ENCODE measurements around the gene NAT14. TPM values are rescaled to one million over a fixed set of nuclear protein-coding genes. Genes with fewer than 3 reads are reported as not detected.

Gene NAT14
- total RNA-seq, 1 experiment from 2014 or later: 87.7 TPM

- H3K9me3 Mint-ChIP-seq: peaks cover 19% of the 10 kb centered on the region
- ChIA-PET CTCF (interaction anchor here (1.6 kb wide), 1 partner anchor 35 kb away, joined by 8 read pairs; no protein-coding TSS in a partner anchor), POLR2A (no interaction called here)
- TF ChIP-seq ZNF121 (CRISPR knock-in tag; IDR thresholded peaks at IDR 0.05) (peak; percentile 62; the same call in 1 of the 2 replicates), EMX1 (CRISPR knock-in tag; IDR thresholded peaks at IDR 0.05) (no peak)
- H3K4me1 Mint-ChIP-seq: no peaks in the 10 kb centered on the region
- peaks cover 7% of the 10 kb centered on the region for H3K36me3 Mint-ChIP-seq
- peaks cover 88% of the 10 kb centered on the region for H3K27me3 Mint-ChIP-seq (ENCODE audit: low read depth)
- ATAC-seq (no peak), DNase-seq (ENCODE audit: low spot score) (no peak)
- H3K27ac Mint-ChIP-seq: no peak overlapping the region
- H3K4me3 Mint-ChIP-seq: no peak overlapping the region
Observed at GRCh38 chr19:55502197-55502952, 17.4 kb downstream of the NAT14 start.

DNA sequence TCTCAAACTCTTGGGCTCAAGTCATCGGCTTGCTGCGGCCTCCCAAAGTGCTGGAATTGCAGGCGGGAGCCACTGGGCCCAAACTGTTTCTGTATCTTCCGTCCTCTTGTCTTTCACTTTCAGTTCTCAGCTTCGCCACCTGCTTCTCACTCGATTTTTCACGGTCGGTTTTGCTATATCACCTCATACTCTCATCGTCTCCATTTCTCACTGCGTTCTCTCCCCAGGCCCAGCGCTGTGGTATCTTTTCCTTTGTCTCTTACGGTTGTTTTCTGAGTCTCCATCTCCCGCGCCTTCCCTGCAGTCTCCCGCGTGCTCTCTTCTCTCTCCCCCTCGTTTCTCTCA lies 18.1 kb downstream of the NAT14 start:
- H3K27me3 Mint-ChIP-seq (ENCODE audit: low read depth): peaks cover 88% of the 10 kb centered on the region
- CTCF ChIA-PET: interaction anchor here (0.7 to 2.9 kb wide), 20 partner anchors 15 to 362 kb away, joined by 3 to 96 read pairs (median 10); partner anchors contain the start of genes DNAAF3, FIZ1, ISOC2 and NAT14
- DNase-seq (ENCODE audit: low spot score): no peak
- H3K36me3 Mint-ChIP-seq: peaks cover 7% of the 10 kb centered on the region
- H3K9me3 Mint-ChIP-seq: peaks cover 19% of the 10 kb centered on the region
- ATAC-seq: no peak
- no peaks in the 10 kb centered on the region for H3K4me1 Mint-ChIP-seq
- H3K4me3 Mint-ChIP-seq: no peak overlapping the region
- POLR2A ChIA-PET: no interaction called here
- no peak overlapping the region for H3K27ac Mint-ChIP-seq
- TF ChIP-seq ZMAT4 (CRISPR knock-in tag; IDR thresholded peaks at IDR 0.05): no peak
- TF ChIP-seq ZNF219 (CRISPR knock-in tag; IDR thresholded peaks at IDR 0.05; ENCODE audit: borderline replicate concordance): no peak
- TF ChIP-seq ARID4B (CRISPR knock-in tag; IDR thresholded peaks at IDR 0.05; ENCODE audit: borderline replicate concordance): no peak
- TF ChIP-seq JAZF1 (CRISPR knock-in tag; IDR thresholded peaks at IDR 0.05): no peak
- no peak for TF ChIP-seq NR3C1 (CRISPR knock-in tag; conservative IDR thresholded peaks at IDR 0.05; ENCODE audit: low read depth)
- TF ChIP-seq IRF2 (CRISPR knock-in tag; IDR thresholded peaks at IDR 0.05; ENCODE audit: borderline replicate concordance, low read depth): no peak
- TF ChIP-seq, protein P1, sequence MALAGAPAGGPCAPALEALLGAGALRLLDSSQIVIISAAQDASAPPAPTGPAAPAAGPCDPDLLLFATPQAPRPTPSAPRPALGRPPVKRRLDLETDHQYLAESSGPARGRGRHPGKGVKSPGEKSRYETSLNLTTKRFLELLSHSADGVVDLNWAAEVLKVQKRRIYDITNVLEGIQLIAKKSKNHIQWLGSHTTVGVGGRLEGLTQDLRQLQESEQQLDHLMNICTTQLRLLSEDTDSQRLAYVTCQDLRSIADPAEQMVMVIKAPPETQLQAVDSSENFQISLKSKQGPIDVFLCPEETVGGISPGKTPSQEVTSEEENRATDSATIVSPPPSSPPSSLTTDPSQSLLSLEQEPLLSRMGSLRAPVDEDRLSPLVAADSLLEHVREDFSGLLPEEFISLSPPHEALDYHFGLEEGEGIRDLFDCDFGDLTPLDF (CRISPR knock-in tag; IDR thresholded peaks at IDR 0.05): no peak
- TF ChIP-seq, protein P2, sequence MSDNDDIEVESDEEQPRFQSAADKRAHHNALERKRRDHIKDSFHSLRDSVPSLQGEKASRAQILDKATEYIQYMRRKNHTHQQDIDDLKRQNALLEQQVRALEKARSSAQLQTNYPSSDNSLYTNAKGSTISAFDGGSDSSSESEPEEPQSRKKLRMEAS (CRISPR knock-in tag; IDR thresholded peaks at IDR 0.05): no peak
- no peak for TF ChIP-seq CTCF (IDR thresholded peaks at IDR 0.05)
